Measurements from ENCODE around the gene UTP14C.

The UTP14C gene

DNA sequence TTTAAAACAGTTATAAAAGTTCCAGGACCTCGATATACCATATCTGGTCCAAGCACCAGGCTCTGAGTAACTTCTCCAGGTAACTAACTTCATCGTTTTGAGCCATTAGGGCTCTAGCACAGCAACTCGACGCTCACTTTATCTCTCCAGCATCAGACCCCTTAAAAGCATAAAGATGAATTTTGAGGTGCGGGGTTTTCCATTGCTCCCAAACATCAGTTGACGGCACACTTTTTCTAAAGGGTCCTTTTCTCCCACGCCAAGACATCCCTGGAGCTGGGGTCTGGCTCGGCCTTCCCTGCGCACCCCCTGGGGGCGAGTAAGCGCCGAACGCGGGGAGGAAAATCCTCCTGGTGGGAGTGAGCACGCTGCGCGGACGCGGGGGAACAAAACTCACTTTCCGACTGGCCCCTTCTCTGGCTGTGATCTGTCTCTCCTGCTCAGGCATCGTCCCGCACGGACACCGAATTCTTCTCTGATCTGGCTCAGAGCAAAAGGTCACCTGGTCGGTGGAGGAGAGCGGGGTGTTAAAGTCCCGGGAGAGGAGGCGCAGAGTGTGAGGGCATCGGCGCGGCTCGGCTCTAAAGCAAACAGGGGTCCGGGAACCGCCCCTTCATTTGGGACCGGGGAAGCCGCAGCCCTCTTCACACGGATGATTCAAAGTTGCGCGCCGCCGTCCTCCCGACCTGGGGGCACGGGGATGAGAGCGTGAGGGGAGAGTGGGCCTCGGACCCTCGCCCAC is 13.4 kb upstream of the UTP14C start, which contains the start of gene ATP7B:
Gene ATP7B, minus strand, starts transcription at position 561 of the 742 bp plus-strand sequence. Its CDS starts 113 bp downstream, at position 448.
- peak within 1 kb of the TSS; percentile 76 for H2AFZ ChIP-seq (ENCODE audit: low read depth)
- H3K79me2 ChIP-seq (ENCODE audit: insufficient read depth, low read depth): peaks cover 20% of the 10 kb centered on the region
- H3K9ac ChIP-seq: peak within 1 kb of the TSS; percentile 62; the same call in 1 of the 2 replicates
- H3K27ac ChIP-seq: peak within 1 kb of the TSS; percentile 35; the same call in 1 of the 2 replicates
- H4K20me1 ChIP-seq (ENCODE audit: insufficient read depth): no peaks in the 10 kb centered on the region
- H3K36me3 ChIP-seq (ENCODE audit: insufficient read depth): no peaks in the 10 kb centered on the region
- TF ChIP-seq, protein P1, sequence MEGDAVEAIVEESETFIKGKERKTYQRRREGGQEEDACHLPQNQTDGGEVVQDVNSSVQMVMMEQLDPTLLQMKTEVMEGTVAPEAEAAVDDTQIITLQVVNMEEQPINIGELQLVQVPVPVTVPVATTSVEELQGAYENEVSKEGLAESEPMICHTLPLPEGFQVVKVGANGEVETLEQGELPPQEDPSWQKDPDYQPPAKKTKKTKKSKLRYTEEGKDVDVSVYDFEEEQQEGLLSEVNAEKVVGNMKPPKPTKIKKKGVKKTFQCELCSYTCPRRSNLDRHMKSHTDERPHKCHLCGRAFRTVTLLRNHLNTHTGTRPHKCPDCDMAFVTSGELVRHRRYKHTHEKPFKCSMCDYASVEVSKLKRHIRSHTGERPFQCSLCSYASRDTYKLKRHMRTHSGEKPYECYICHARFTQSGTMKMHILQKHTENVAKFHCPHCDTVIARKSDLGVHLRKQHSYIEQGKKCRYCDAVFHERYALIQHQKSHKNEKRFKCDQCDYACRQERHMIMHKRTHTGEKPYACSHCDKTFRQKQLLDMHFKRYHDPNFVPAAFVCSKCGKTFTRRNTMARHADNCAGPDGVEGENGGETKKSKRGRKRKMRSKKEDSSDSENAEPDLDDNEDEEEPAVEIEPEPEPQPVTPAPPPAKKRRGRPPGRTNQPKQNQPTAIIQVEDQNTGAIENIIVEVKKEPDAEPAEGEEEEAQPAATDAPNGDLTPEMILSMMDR (conservative IDR thresholded peaks at IDR 0.05; ENCODE audit: low read depth, low read length): no peak
- H3K27me3 ChIP-seq (ENCODE audit: insufficient read depth, low read depth): no peaks in the 10 kb centered on the region
- no peak within 1 kb of the TSS for H3K4me3 ChIP-seq (IDR thresholded peaks at IDR 0.05; ENCODE audit: insufficient read depth, low read depth, low read length)
- H3K4me2 ChIP-seq: peak within 1 kb of the TSS; percentile 80; the same call in 1 of the 2 replicates
- H3K4me1 ChIP-seq (ENCODE audit: low read depth, poor library complexity, severe bottlenecking): peaks cover 8% of the 10 kb centered on the region

DNA sequence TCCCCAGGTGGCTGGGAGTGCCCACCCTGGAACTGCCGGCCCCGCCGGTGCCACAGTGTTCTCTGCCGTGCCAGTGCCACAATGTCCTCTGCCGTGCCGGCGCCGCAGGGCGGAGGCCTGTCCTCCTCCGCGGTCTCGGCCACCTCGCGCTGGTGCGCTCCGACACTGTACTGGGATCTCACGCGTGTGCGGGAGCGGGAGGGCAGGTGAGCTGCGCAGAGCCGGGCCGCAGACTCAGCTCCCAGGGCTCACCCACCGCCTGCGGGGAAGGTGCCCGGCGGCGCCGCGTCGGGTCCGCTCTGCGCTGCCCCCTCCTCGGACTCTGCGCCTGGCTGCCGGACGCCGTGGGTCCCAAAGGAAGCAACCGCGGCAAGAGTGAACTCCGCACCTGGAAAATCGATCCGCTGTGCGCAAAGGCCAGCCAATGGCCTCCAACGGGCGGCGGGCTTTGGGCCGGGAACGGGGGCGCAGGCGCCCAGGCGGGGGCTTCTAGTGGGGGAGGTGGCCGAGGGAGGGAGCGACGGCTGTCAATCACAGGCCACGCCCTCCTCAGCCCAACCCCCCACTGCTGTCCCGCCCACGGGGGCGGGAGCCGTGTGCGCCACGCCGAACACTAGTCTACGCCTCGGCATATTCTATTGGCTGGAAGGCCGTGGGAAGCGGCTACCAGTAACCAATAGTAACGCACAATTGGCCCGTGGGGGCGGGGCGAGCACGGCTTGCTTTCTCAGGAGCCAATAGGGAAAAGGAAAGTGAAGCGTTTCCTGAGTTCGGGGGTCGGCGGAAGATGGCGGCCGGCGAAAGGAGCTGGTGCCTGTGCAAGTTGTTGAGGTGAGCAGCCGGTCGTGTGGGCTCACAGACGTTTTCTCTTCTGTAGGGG is 12.6 kb upstream of the UTP14C start, which contains the start of gene ALG11:
Gene ALG11, plus strand, starts transcription at position 767 of the 880 bp plus-strand sequence. Its CDS starts 21 bp downstream, at position 788.
- Histone ChIP-seq H3K27me3 (ENCODE audit: insufficient read depth, low read depth) (no peaks in the 10 kb centered on the region), H2AFZ (ENCODE audit: low read depth) (peak within 1 kb of the TSS; percentile 76), H3K4me3 (IDR thresholded peaks at IDR 0.05; ENCODE audit: insufficient read depth, low read depth, low read length) (no peak within 1 kb of the TSS), H3K4me1 (ENCODE audit: low read depth, poor library complexity, severe bottlenecking) (peaks cover 8% of the 10 kb centered on the region), H3K79me2 (ENCODE audit: insufficient read depth, low read depth) (peaks cover 20% of the 10 kb centered on the region), H4K20me1 (ENCODE audit: insufficient read depth) (no peaks in the 10 kb centered on the region), H3K27ac (peak within 1 kb of the TSS; percentile 35), H3K36me3 (ENCODE audit: insufficient read depth) (no peaks in the 10 kb centered on the region), H3K9ac (peak within 1 kb of the TSS; percentile 62; the same call in 1 of the 2 replicates), H3K4me2 (peak within 1 kb of the TSS; percentile 80)
- TF ChIP-seq, protein P1 (conservative IDR thresholded peaks at IDR 0.05; ENCODE audit: low read depth, low read length): no peak

DNA sequence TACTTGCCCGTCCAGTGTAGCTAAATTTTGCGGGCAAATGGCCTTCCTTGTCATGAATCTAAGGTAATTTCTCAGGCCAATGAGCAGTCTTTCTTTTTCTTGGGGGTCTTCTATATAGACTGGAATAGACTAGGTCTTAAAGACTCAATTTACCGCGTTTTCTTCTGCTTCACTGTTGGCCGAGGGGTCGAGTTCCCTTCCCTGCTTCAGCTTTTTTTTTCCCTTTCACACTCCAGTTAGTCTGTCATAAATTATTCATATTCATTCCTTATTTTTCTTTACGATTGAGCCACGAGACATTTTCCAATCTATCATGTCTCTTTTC is 12.0 kb upstream of the UTP14C start:
- Histone ChIP-seq H4K20me1 (ENCODE audit: insufficient read depth) (no peaks in the 10 kb centered on the region), H3K79me2 (ENCODE audit: insufficient read depth, low read depth) (peaks cover 20% of the 10 kb centered on the region), H3K27me3 (ENCODE audit: insufficient read depth, low read depth) (no peaks in the 10 kb centered on the region), H3K27ac (peak overlapping the region; percentile 35), H3K4me3 (IDR thresholded peaks at IDR 0.05; ENCODE audit: insufficient read depth, low read depth, low read length) (no peak overlapping the region), H2AFZ (ENCODE audit: low read depth) (peak overlapping the region; percentile 47), H3K36me3 (ENCODE audit: insufficient read depth) (no peaks in the 10 kb centered on the region), H3K4me2 (peak overlapping the region; percentile 80), H3K9ac (peak overlapping the region; percentile 62; the same call in 1 of the 2 replicates), H3K4me1 (ENCODE audit: low read depth, poor library complexity, severe bottlenecking) (peaks cover 8% of the 10 kb centered on the region)
- TF ChIP-seq, protein P1 (conservative IDR thresholded peaks at IDR 0.05; ENCODE audit: low read depth, low read length): no peak

DNA sequence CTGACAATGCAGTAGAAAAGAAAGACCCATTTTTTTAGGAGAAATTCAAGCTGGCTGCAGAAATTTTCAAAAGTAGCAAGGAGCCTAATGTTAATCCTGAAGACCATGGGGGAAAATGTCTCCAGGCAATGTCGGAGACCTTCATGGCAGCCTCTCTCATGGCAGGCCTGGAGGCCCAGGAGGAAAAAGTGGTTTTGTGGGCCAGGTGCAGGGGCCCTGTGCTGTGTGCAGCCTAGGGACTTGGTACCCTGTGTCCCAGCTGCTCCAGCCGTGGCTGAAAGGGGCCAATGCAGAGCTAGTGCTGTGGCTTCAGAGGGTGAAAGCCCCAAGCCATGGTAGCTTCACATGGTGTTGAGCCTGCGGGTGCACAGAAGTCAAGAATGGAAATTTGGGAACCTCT is 8.2 kb upstream of the UTP14C start:
- Histone ChIP-seq H3K27ac (no peak overlapping the region), H2AFZ (ENCODE audit: low read depth) (no peak overlapping the region), H3K27me3 (ENCODE audit: insufficient read depth, low read depth) (no peaks in the 10 kb centered on the region), H3K4me3 (IDR thresholded peaks at IDR 0.05; ENCODE audit: insufficient read depth, low read depth, low read length) (no peak overlapping the region), H4K20me1 (ENCODE audit: insufficient read depth) (no peaks in the 10 kb centered on the region), H3K4me2 (no peak overlapping the region), H3K9ac (no peak overlapping the region), H3K36me3 (ENCODE audit: insufficient read depth) (no peaks in the 10 kb centered on the region), H3K4me1 (ENCODE audit: low read depth, poor library complexity, severe bottlenecking) (peaks cover 8% of the 10 kb centered on the region), H3K79me2 (ENCODE audit: insufficient read depth, low read depth) (peaks cover 20% of the 10 kb centered on the region)
- TF ChIP-seq, protein P1 (conservative IDR thresholded peaks at IDR 0.05; ENCODE audit: low read depth, low read length): no peak

Measured in KMS-11 (cell line).